Endodermal cell (in vitro differentiated cells): Measurements from ENCODE around the gene ACVR2A. TPM values are rescaled to one million over a fixed set of nuclear protein-coding genes. Genes with fewer than 3 reads are reported as not detected.

Experiments
- DNase-seq: peaks from one replicate; pipeline ENCODE4 v3.0.0-alpha.2; 2017
- H3K27ac ChIP-seq: 2 replicates; pipeline ENCODE4 v1.5.1; 2013; ENCODE audit warnings: mild to moderate bottlenecking, low read depth, low read length, moderate library complexity
- H3K27me3 ChIP-seq: 2 replicates; pipeline ENCODE4 v1.6.1; 2013; ENCODE audit warnings: mild to moderate bottlenecking, low read length, moderate library complexity; ENCODE audit not compliant: insufficient read depth, control insufficient read depth, poor library complexity, severe bottlenecking
- H3K36me3 ChIP-seq: 2 replicates; pipeline ENCODE4 v1.7.0; 2013; ENCODE audit warnings: mild to moderate bottlenecking, low read length, moderate library complexity; ENCODE audit not compliant: control insufficient read depth, insufficient read depth
- H3K4me1 ChIP-seq: one replicate; pipeline ENCODE4 v1.7.0; 2013; ENCODE audit warnings: low read length; ENCODE audit not compliant: control insufficient read depth, insufficient read depth
- H3K4me3 ChIP-seq: 2 replicates; pipeline ENCODE4 v1.5.1; 2013; ENCODE audit warnings: mild to moderate bottlenecking, low read length, moderate library complexity
- H3K9ac ChIP-seq: 2 replicates; pipeline ENCODE4 v1.6.1; 2013; ENCODE audit warnings: mild to moderate bottlenecking, low read length, moderate library complexity; ENCODE audit not compliant: poor library complexity, severe bottlenecking; ENCODE audit errors: extremely low read depth
- H3K9me3 ChIP-seq: 2 replicates; pipeline ENCODE4 v1.6.1; 2013; ENCODE audit warnings: mild to moderate bottlenecking, low read length, moderate library complexity; ENCODE audit not compliant: control insufficient read depth
- H3K27ac Mint-ChIP-seq: 2 replicates; pipeline ENCODE4 v1.8.0; 2020; ENCODE audit warnings: mixed read lengths
- H3K27me3 Mint-ChIP-seq: 2 replicates; pipeline ENCODE4 v1.8.0; 2021; ENCODE audit warnings: mild to moderate bottlenecking, mixed read lengths; ENCODE audit not compliant: insufficient read depth
- H3K36me3 Mint-ChIP-seq: 2 replicates; pipeline ENCODE4 v1.8.0; 2020; ENCODE audit warnings: low read depth, mixed read lengths
- H3K4me1 Mint-ChIP-seq: 2 replicates; pipeline ENCODE4 v1.8.0; 2020; ENCODE audit warnings: mixed read lengths
- H3K4me3 Mint-ChIP-seq: 2 replicates; pipeline ENCODE4 v1.8.0; 2020; ENCODE audit warnings: mild to moderate bottlenecking, moderate library complexity, mixed read lengths
- H3K9me3 Mint-ChIP-seq: 2 replicates; pipeline ENCODE4 v1.8.0; 2020; ENCODE audit warnings: mild to moderate bottlenecking, mixed read lengths
- CTCF ChIP-seq: fragments of 200-600 bp; sonication (generic); conservative IDR thresholded peaks from 2 replicates; pipeline ENCODE4 v1.5.0; 2021; ENCODE audit warnings: antibody characterized with exemption, mild to moderate bottlenecking
- WGBS, 2 experiments: methylation state at CpG; one replicate each; pipeline versions ENCODE4 v1.1.5 to v1.1.7; 2013; ENCODE audit warnings: missing lambda C conversion rate in 2 of 2, mixed read lengths in 1 of 2; ENCODE audit not compliant: insufficient coverage in 1 of 2, insufficient read length in 1 of 2; 5-methylcytosine and 5-hydroxymethylcytosine counted together
- total RNA-seq, 2 donors: library from RNA; stranded (reverse); fragmentation: NEBNext Ultra II Directional in 1 of 2; extraction: Animal tissue kit (Norgen Biotek cat#: 25700) in 1 of 2; gene quantifications; 2 replicates in 1 of 2; 3 replicates in 1 of 2; pipeline ENCODE4 v1.2.1, GENCODE V29; 2021

ACVR2A gene
- total RNA-seq, 2 donors from 2014 or later: 19.9 to 24.1 TPM

GRCh38 chr2:147829106-147829505, 15.7 kb upstream of the ACVR2A start:
- Histone ChIP-seq H3K36me3 (no peaks in the 10 kb centered on the region), H3K9me3 (peaks cover 5% of the 10 kb centered on the region), H3K9ac (no peak overlapping the region), H3K4me3 (no peak overlapping the region), H3K4me1 (no peaks in the 10 kb centered on the region), H3K27ac (no peak overlapping the region), H3K27me3 (no peaks in the 10 kb centered on the region)
- no peak for TF ChIP-seq CTCF
- DNase-seq: no peak
- Mint-ChIP-seq H3K27me3 (no peaks in the 10 kb centered on the region), H3K27ac (no peak overlapping the region), H3K36me3 (no peaks in the 10 kb centered on the region), H3K4me1 (no peaks in the 10 kb centered on the region), H3K9me3 (peaks cover 17% of the 10 kb centered on the region), H3K4me3 (no peak overlapping the region)

DNA sequence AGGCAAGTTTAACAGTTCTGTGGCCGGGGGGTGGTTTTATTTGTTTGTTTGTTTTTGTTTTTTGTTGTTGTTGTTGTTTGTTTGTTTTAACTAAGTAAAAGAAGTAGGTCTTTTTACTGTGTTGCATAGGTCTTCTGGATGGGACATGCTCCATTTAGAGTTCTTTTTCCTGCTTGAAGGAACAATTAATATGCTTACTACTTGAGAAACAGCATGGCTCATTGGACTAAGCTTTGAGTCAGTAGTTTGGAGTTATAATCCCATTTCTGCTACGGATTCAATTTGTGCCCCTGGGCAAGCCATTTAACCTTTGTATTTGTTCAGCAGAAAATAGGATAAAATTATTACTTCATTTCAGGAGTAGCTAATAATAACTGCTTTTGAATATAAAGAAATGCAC, 8.7 kb upstream of the ACVR2A start:
- H3K4me1 ChIP-seq: no peaks in the 10 kb centered on the region
- no peaks in the 10 kb centered on the region for H3K36me3 ChIP-seq
- H3K9me3 ChIP-seq: peaks cover 5% of the 10 kb centered on the region
- Mint-ChIP-seq H3K36me3 (no peaks in the 10 kb centered on the region), H3K4me3 (no peak overlapping the region), H3K27ac (no peak overlapping the region), H3K27me3 (peaks cover 5% of the 10 kb centered on the region), H3K4me1 (no peaks in the 10 kb centered on the region), H3K9me3 (no peaks in the 10 kb centered on the region)
- 80 to 90% methylated on average over 1 to 2 of the region's 2 CpGs for WGBS, 2 experiments
- no peak for TF ChIP-seq CTCF
- no peak for DNase-seq
- no peak overlapping the region for H3K9ac ChIP-seq
- no peak overlapping the region for H3K27ac ChIP-seq
- no peaks in the 10 kb centered on the region for H3K27me3 ChIP-seq
- no peak overlapping the region for H3K4me3 ChIP-seq

- no peaks in the 10 kb centered on the region for H3K9me3 Mint-ChIP-seq
- peak overlapping the region; percentile 94 for H3K4me3 Mint-ChIP-seq
- TF ChIP-seq CTCF: no peak
- DNase-seq: no peak
- Histone ChIP-seq H3K27me3 (no peaks in the 10 kb centered on the region), H3K27ac (peak overlapping the region; percentile 99), H3K9me3 (no peaks in the 10 kb centered on the region), H3K36me3 (no peaks in the 10 kb centered on the region), H3K4me1 (no peaks in the 10 kb centered on the region), H3K4me3 (peak overlapping the region; percentile 99), H3K9ac (peak overlapping the region; percentile 89)
- WGBS, 2 experiments: 9 to 15% methylated on average over 11 to 18 of the region's 18 CpGs
- peaks cover 24% of the 10 kb centered on the region for H3K4me1 Mint-ChIP-seq
- H3K27ac Mint-ChIP-seq: peak overlapping the region; percentile 94
- H3K27me3 Mint-ChIP-seq: peaks cover 15% of the 10 kb centered on the region
- no peaks in the 10 kb centered on the region for H3K36me3 Mint-ChIP-seq
Measured at GRCh38 chr2:147843391-147843863, 1.4 kb upstream of the ACVR2A start.
